Keratinocyte (primary cell): Measurements from ENCODE around the gene ARID3A. TPM values are rescaled to one million over a fixed set of nuclear protein-coding genes. Genes with fewer than 3 reads are reported as not detected.

Source experiments
- DNase-seq: peaks from one replicate; pipeline ENCODE4 v3.0.0-alpha.2; 2011; ENCODE audit warnings: low read depth, missing footprints, low spot score
- FAIRE-seq: peaks from 2 replicates; lab custom pipeline; 2011; peaks lifted over from hg19 to GRCh38; lab: Jason Lieb, UNC
- H2AFZ ChIP-seq: 2 replicates; pipeline ENCODE4 v1.6.0; 2012; ENCODE audit warnings: low read length, control low read depth, inconsistent platforms; ENCODE audit not compliant: control insufficient read depth
- H3K27ac ChIP-seq: 2 replicates; pipeline ENCODE4 v1.5.1; 2011; ENCODE audit warnings: low read length; ENCODE audit not compliant: control insufficient read depth, insufficient read depth
- H3K27me3 ChIP-seq: 3 replicates; pipeline ENCODE4 v1.6.0; 2011; ENCODE audit warnings: low read length; ENCODE audit not compliant: control insufficient read depth, insufficient read depth; ENCODE audit errors: extremely low read depth
- H3K36me3 ChIP-seq, 2 experiments: 2 replicates in 1 of 2; 3 replicates in 1 of 2; pipeline ENCODE4 v1.5.1; 2011; ENCODE audit warnings: low read length in 2 of 2, mild to moderate bottlenecking in 1 of 2; ENCODE audit not compliant: control insufficient read depth in 2 of 2, insufficient read depth in 2 of 2; ENCODE audit errors: extremely low read depth in 1 of 2
- H3K4me1 ChIP-seq: 3 replicates; pipeline ENCODE4 v1.5.1; 2011; ENCODE audit warnings: low read length; ENCODE audit not compliant: control insufficient read depth, insufficient read depth; ENCODE audit errors: extremely low read depth
- H3K4me2 ChIP-seq: 3 replicates; pipeline ENCODE4 v1.6.0; 2011; ENCODE audit warnings: low read depth, low read length; ENCODE audit not compliant: control insufficient read depth, insufficient read depth; ENCODE audit errors: extremely low read depth
- H3K4me3 ChIP-seq, 3 experiments: fragments of 200-600 bp in 1 of 3; sonication (generic) in 1 of 3; 2 replicates in 2 of 3; 3 replicates in 1 of 3; pipeline ENCODE4 v1.5.1; 2011 to 2016; ENCODE audit warnings: low read length in 3 of 3, mild to moderate bottlenecking in 3 of 3, control low read depth in 2 of 3, inconsistent platforms in 1 of 3, low read depth in 1 of 3, mixed read lengths in 1 of 3, mixed run types in 1 of 3, moderate library complexity in 1 of 3; ENCODE audit not compliant: control insufficient read depth in 2 of 3, insufficient read depth in 2 of 3; ENCODE audit errors: extremely low read depth in 1 of 3
- H3K79me2 ChIP-seq: 2 replicates; pipeline ENCODE4 v1.6.0; 2012; ENCODE audit warnings: low read length; ENCODE audit not compliant: control insufficient read depth, insufficient read depth
- H3K9ac ChIP-seq: 3 replicates; pipeline ENCODE4 v1.6.0; 2011; ENCODE audit warnings: low read length; ENCODE audit not compliant: control insufficient read depth, insufficient read depth; ENCODE audit errors: extremely low read depth
- H3K9me1 ChIP-seq: 3 replicates; pipeline ENCODE4 v1.6.0; 2011; ENCODE audit warnings: low read length; ENCODE audit not compliant: control insufficient read depth, insufficient read depth; ENCODE audit errors: extremely low read depth
- H3K9me3 ChIP-seq: 2 replicates; pipeline ENCODE4 v1.5.1; 2012; ENCODE audit warnings: low read depth, low read length; ENCODE audit not compliant: control insufficient read depth
- H4K20me1 ChIP-seq: 3 replicates; pipeline ENCODE4 v1.6.0; 2011; ENCODE audit warnings: low read length; ENCODE audit not compliant: control insufficient read depth, insufficient read depth; ENCODE audit errors: extremely low read depth
- CTCF ChIP-seq, 3 experiments: IDR thresholded peaks in 1 of 3; conservative IDR thresholded peaks in 1 of 3; optimal IDR thresholded peaks in 1 of 3; 2 replicates in 2 of 3; 3 replicates in 1 of 3; pipeline versions ENCODE3 to v1.5.1; 2011; ENCODE audit warnings: low read length in 3 of 3, mild to moderate bottlenecking in 3 of 3, moderate library complexity in 2 of 3, control low read depth in 1 of 3, inconsistent platforms in 1 of 3; ENCODE audit not compliant: insufficient read depth in 2 of 3; ENCODE audit errors: extremely low read depth in 1 of 3
- EZH2 ChIP-seq: IDR thresholded peaks from one replicate; pipeline ENCODE4 v1.6.1; 2012; ENCODE audit warnings: inconsistent platforms, mild to moderate bottlenecking, low read length, moderate library complexity
- dilution Hi-C: fragments of 300-500 bp; cut with MboI; formaldehyde crosslinking; loops from one replicate; pipeline ENCODE4 v1.7.0; 2020; ENCODE audit warnings: low sequenced_read_pairs; ENCODE audit not compliant: extremely low pct_ligation_motif_present
- polyA plus RNA-seq, 5 experiments: library from polyadenylated mRNA; depleted of rRNA in 3 of 5; stranded (reverse) in 3 of 5; stranded (forward) in 1 of 5; unstranded in 1 of 5; fragments of >200 nt; gene quantifications; 1 replicate in 1 of 5; 2 replicates in 3 of 5; 3 replicates in 1 of 5; pipeline versions ENCODE4 v1.2.1 to v1.2.3, GENCODE V29; 2011 to 2012; ENCODE audit warnings: missing spikeins in 2 of 5, low read depth in 1 of 5, low replicate concordance in 1 of 5

ARID3A gene
- polyA plus RNA-seq, 1 donor (not counting 4 experiments of a cell fraction or from before 2014, with no cell fraction given), result 2.6 TPM

GRCh38 chr19:900043-900301 lies 25.9 kb upstream of the ARID3A start:
- Histone ChIP-seq H3K9me1 (no peaks in the 10 kb centered on the region), H3K27me3 (no peaks in the 10 kb centered on the region), H3K9ac (no peak overlapping the region), H3K27ac (no peak overlapping the region), H4K20me1 (no peaks in the 10 kb centered on the region), H3K36me3 (peaks cover 5 to 17% of the 10 kb centered on the region in 2 experiments), H3K4me3 (no peak overlapping the region), H3K4me2 (no peak overlapping the region), H3K79me2 (peaks cover 15% of the 10 kb centered on the region), H3K4me1 (no peaks in the 10 kb centered on the region), H2AFZ (no peak overlapping the region), H3K9me3 (no peaks in the 10 kb centered on the region)
- TF ChIP-seq EZH2 (no peak), CTCF (optimal IDR thresholded peaks at IDR 0.05 in 1 of 3, IDR thresholded peaks at IDR 0.05 in 1 of 3, conservative IDR thresholded peaks at IDR 0.05 in 1 of 3; ENCODE audit: extremely low read depth in 1 of 3, insufficient read depth in 2 of 3, low read length in 3 of 3) (no peak)
- dilution Hi-C loops, result no loop called here
- no peak for DNase-seq
- no peak for FAIRE-seq

GRCh38 chr19:900302-901111 lies 25.3 kb upstream of the ARID3A start:
- Histone ChIP-seq H3K36me3 (peaks cover 5 to 17% of the 10 kb centered on the region in 2 experiments), H3K9me1 (no peaks in the 10 kb centered on the region), H3K4me2 (no peak overlapping the region), H4K20me1 (no peaks in the 10 kb centered on the region), H2AFZ (no peak overlapping the region), H3K27me3 (no peaks in the 10 kb centered on the region), H3K79me2 (peaks cover 17% of the 10 kb centered on the region), H3K4me1 (no peaks in the 10 kb centered on the region), H3K27ac (no peak overlapping the region), H3K4me3 (no peak overlapping the region), H3K9ac (no peak overlapping the region), H3K9me3 (no peaks in the 10 kb centered on the region)
- dilution Hi-C loops, result no loop called here
- FAIRE-seq (peak; percentile 39), DNase-seq (no peak)
- TF ChIP-seq EZH2, result no peak
- TF ChIP-seq CTCF (optimal IDR thresholded peaks at IDR 0.05 in 1 of 3, IDR thresholded peaks at IDR 0.05 in 1 of 3, conservative IDR thresholded peaks at IDR 0.05 in 1 of 3; ENCODE audit: extremely low read depth in 1 of 3, insufficient read depth in 2 of 3, low read length in 3 of 3), result no peak
